ENCODE data around the gene CDC42EP5.
"Not testable (repeated sequence)": the region's sequence is repeated elsewhere in the genome, so short reads cannot be mapped to it uniquely, and the experiment has no call there.

CDC42EP5 gene

GRCh38 chr19:54473071-54473891 is at the start of gene CDC42EP5:
CDC42EP5 (minus strand) TSS chr19:54473296; CDS start chr19:54465547, 7,749 bp downstream.
- DNase-seq, result peak; percentile 55

- DNase-seq, result no peak
Observed at GRCh38 chr19:54521860-54522513, 48.9 kb upstream of the CDC42EP5 start.

GRCh38 chr19:54521022-54521859 is 48.1 kb upstream of the CDC42EP5 start:
- no peak for DNase-seq

- no peak for DNase-seq
Observed at GRCh38 chr19:54518844-54519243, 45.7 kb upstream of the CDC42EP5 start.

- no peak for DNase-seq
Observed at GRCh38 chr19:54517483-54517882, 44.4 kb upstream of the CDC42EP5 start.

- no peak for DNase-seq
Observed at GRCh38 chr19:54515156-54515555, 42.1 kb upstream of the CDC42EP5 start.

- DNase-seq, result not testable (repeated sequence)
Observed at GRCh38 chr19:54509200-54509940, 36.3 kb upstream of the CDC42EP5 start.

- not testable (repeated sequence) for DNase-seq
Observed at GRCh38 chr19:54508487-54508886, 35.4 kb upstream of the CDC42EP5 start.

GRCh38 chr19:54507824-54508223 is 34.7 kb upstream of the CDC42EP5 start:
- no peak for DNase-seq

GRCh38 chr19:54507038-54507717 is 34.1 kb upstream of the CDC42EP5 start:
- not testable (repeated sequence) for DNase-seq

- DNase-seq, result no peak
Observed at GRCh38 chr19:54506079-54506478, 33.0 kb upstream of the CDC42EP5 start.

GRCh38 chr19:54505542-54505941 is 32.4 kb upstream of the CDC42EP5 start:
- DNase-seq, result not testable (repeated sequence)

GRCh38 chr19:54502518-54503048 is 29.5 kb upstream of the CDC42EP5 start, which contains the start of gene LAIR2:
LAIR2 (plus strand) TSS chr19:54502831; CDS start chr19:54502919, 88 bp downstream.
- no peak for DNase-seq

- not testable (repeated sequence) for DNase-seq
Observed at GRCh38 chr19:54498451-54498772, 25.3 kb upstream of the CDC42EP5 start.

- DNase-seq, result not testable (repeated sequence)
Observed at GRCh38 chr19:54497747-54498450, 24.8 kb upstream of the CDC42EP5 start.

- not testable (repeated sequence) for DNase-seq
Observed at GRCh38 chr19:54495284-54495683, 22.2 kb upstream of the CDC42EP5 start.

GRCh38 chr19:54493967-54494585 is 21.0 kb upstream of the CDC42EP5 start:
- DNase-seq, result no peak

- not testable (repeated sequence) for DNase-seq
Observed at GRCh38 chr19:54493056-54493455, 20.0 kb upstream of the CDC42EP5 start.

GRCh38 chr19:54492568-54492967 is 19.5 kb upstream of the CDC42EP5 start:
- no peak for DNase-seq

- no peak for DNase-seq
Observed at GRCh38 chr19:54489766-54490165, 16.7 kb upstream of the CDC42EP5 start.
